ENCODE data around the gene VSNL1. TPM values are rescaled to one million over a fixed set of nuclear protein-coding genes. Genes with fewer than 3 reads are reported as not detected.
A peak's percentile ranks its signal among the peaks of the same experiment; 100 is the strongest.

Gene VSNL1
- total RNA-seq, 1 experiment from 2014 or later = 68.6 TPM

GRCh38 chr2:17625446-17625845, 85.0 kb downstream of the VSNL1 start:
- in situ Hi-C loops (cut with HindIII; ENCODE audit: low pct_unique_long_range_greater_than_20kb, low sequenced_read_pairs) = no loop called here
- DNase-seq (ENCODE audit: low read depth) = no peak

- no peak for DNase-seq (ENCODE audit: low read depth)
- in situ Hi-C loops (cut with HindIII; ENCODE audit: low pct_unique_long_range_greater_than_20kb, low sequenced_read_pairs) = no loop called here
These were observed 86.5 kb downstream of the VSNL1 start for GRCh38 chr2:17626986-17627385.

- DNase-seq (ENCODE audit: low read depth) = no peak
- in situ Hi-C loops (cut with HindIII; ENCODE audit: low pct_unique_long_range_greater_than_20kb, low sequenced_read_pairs) = no loop called here
These were observed 86.9 kb downstream of the VSNL1 start for GRCh38 chr2:17627434-17627833.

GRCh38 chr2:17628349-17629261, 88.1 kb downstream of the VSNL1 start:
- DNase-seq (ENCODE audit: low read depth) = no peak
- in situ Hi-C loops (cut with HindIII; ENCODE audit: low pct_unique_long_range_greater_than_20kb, low sequenced_read_pairs) = no loop called here

GRCh38 chr2:17630089-17630488, 89.6 kb downstream of the VSNL1 start:
- no peak for DNase-seq (ENCODE audit: low read depth)
- in situ Hi-C loops (cut with HindIII; ENCODE audit: low pct_unique_long_range_greater_than_20kb, low sequenced_read_pairs) = no loop called here

GRCh38 chr2:17634997-17635396, 94.5 kb downstream of the VSNL1 start:
- in situ Hi-C loops (cut with HindIII; ENCODE audit: low pct_unique_long_range_greater_than_20kb, low sequenced_read_pairs) = no loop called here
- no peak for DNase-seq (ENCODE audit: low read depth)

- in situ Hi-C loops (cut with HindIII; ENCODE audit: low pct_unique_long_range_greater_than_20kb, low sequenced_read_pairs) = no loop called here
- DNase-seq (ENCODE audit: low read depth) = no peak
These were observed 95.8 kb downstream of the VSNL1 start for GRCh38 chr2:17636257-17636656.

- no peak for DNase-seq (ENCODE audit: low read depth)
- in situ Hi-C loops (cut with HindIII; ENCODE audit: low pct_unique_long_range_greater_than_20kb, low sequenced_read_pairs) = no loop called here
These were observed 96.8 kb downstream of the VSNL1 start for GRCh38 chr2:17637131-17637906.

- in situ Hi-C loops (cut with HindIII; ENCODE audit: low pct_unique_long_range_greater_than_20kb, low sequenced_read_pairs) = no loop called here
- no peak for DNase-seq (ENCODE audit: low read depth)
These were observed 97.8 kb downstream of the VSNL1 start for GRCh38 chr2:17638196-17638743.

- in situ Hi-C loops (cut with HindIII; ENCODE audit: low pct_unique_long_range_greater_than_20kb, low sequenced_read_pairs) = no loop called here
- no peak for DNase-seq (ENCODE audit: low read depth)
These were observed 99.9 kb downstream of the VSNL1 start for GRCh38 chr2:17640406-17640805.

GRCh38 chr2:17643031-17643615, 102.6 kb downstream of the VSNL1 start:
- in situ Hi-C loops (cut with HindIII; ENCODE audit: low pct_unique_long_range_greater_than_20kb, low sequenced_read_pairs) = no loop called here
- DNase-seq (ENCODE audit: low read depth) = peak; percentile 79

GRCh38 chr2:17644997-17645720, 104.7 kb downstream of the VSNL1 start:
- DNase-seq (ENCODE audit: low read depth) = no peak

GRCh38 chr2:17646081-17646554, 105.6 kb downstream of the VSNL1 start:
- peak; percentile 78 for DNase-seq (ENCODE audit: low read depth)
- in situ Hi-C loops (cut with HindIII; ENCODE audit: low pct_unique_long_range_greater_than_20kb, low sequenced_read_pairs) = no loop called here

More at GRCh38 chr2:17644997-17645720, 104.7 kb downstream of the VSNL1 start:
- in situ Hi-C loops (cut with HindIII; ENCODE audit: low pct_unique_long_range_greater_than_20kb, low sequenced_read_pairs) = no loop called here

GRCh38 chr2:17646838-17647701, 106.6 kb downstream of the VSNL1 start:
- in situ Hi-C loops (cut with HindIII; ENCODE audit: low pct_unique_long_range_greater_than_20kb, low sequenced_read_pairs) = no loop called here
- no peak for DNase-seq (ENCODE audit: low read depth)

- in situ Hi-C loops (cut with HindIII; ENCODE audit: low pct_unique_long_range_greater_than_20kb, low sequenced_read_pairs) = no loop called here
These were observed 108.1 kb downstream of the VSNL1 start for GRCh38 chr2:17648581-17648980.

GRCh38 chr2:17649026-17649425, 108.5 kb downstream of the VSNL1 start:
- in situ Hi-C loops (cut with HindIII; ENCODE audit: low pct_unique_long_range_greater_than_20kb, low sequenced_read_pairs) = no loop called here
- DNase-seq (ENCODE audit: low read depth) = no peak

More at GRCh38 chr2:17648581-17648980, 108.1 kb downstream of the VSNL1 start:
- DNase-seq (ENCODE audit: low read depth) = no peak
